Measurements from ENCODE around the gene SCGB1C2.
"Not testable (repeated sequence)": the region's sequence is repeated elsewhere in the genome, so short reads cannot be mapped to it uniquely, and the experiment has no call there.

Gene SCGB1C2

GRCh38 chr17:137166-137807 is at the start of gene SCGB1C2:
Gene SCGB1C2 (plus strand): TSS chr17:137569. CDS start chr17:137591, 22 bp downstream.
- not testable (repeated sequence) for H3K27me3 ChIP-seq (replicated peaks; ENCODE audit: control insufficient read depth, insufficient read depth, low read length); H3K9ac ChIP-seq (ENCODE audit: low read length); DNase-seq (ENCODE audit: low read depth); H3K4me3 ChIP-seq (ENCODE audit: low read length); H3K9me3 ChIP-seq (ENCODE audit: control insufficient read depth, low read length); H3K36me3 ChIP-seq (ENCODE audit: control insufficient read depth, insufficient read depth, low read length, severe bottlenecking); H3K4me1 ChIP-seq (ENCODE audit: control insufficient read depth, insufficient read depth, low read length)

GRCh38 chr17:113111-113510 is 24.3 kb upstream of the SCGB1C2 start:
- not testable (repeated sequence) for H3K9me3 ChIP-seq (ENCODE audit: control insufficient read depth, low read length); DNase-seq (ENCODE audit: low read depth); H3K4me1 ChIP-seq (ENCODE audit: control insufficient read depth, insufficient read depth, low read length); H3K9ac ChIP-seq (ENCODE audit: low read length); H3K36me3 ChIP-seq (ENCODE audit: control insufficient read depth, insufficient read depth, low read length, severe bottlenecking); H3K4me3 ChIP-seq (ENCODE audit: low read length); H3K27me3 ChIP-seq (replicated peaks; ENCODE audit: control insufficient read depth, insufficient read depth, low read length)

DNA sequence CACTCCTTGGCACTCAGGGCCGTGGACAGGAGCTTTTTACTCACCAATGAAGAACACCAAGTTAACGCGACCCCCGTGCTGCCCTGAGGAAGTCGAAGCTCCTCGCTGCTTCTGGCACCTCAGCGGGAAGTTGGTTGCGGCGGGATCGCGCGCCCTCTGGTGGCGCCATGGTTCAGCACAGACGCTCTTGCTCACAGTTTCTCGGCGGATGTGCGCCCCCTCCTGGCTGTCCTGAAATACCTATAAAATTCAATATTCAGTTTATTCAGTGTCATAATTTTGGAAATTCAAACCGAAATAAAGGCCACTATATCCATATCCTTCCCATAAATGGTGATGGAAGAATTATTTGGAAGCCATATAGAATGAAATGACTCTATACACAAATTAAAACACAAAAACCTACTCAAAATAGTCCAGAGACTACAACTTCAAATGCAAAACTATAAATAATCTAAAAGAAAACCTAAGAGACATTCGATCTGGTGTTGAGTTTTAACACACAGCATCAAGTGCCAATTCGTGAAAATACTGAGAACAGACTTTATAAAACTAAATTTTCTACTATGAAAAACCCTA is 18.9 kb upstream of the SCGB1C2 start:
- not testable (repeated sequence) for H3K9ac ChIP-seq (ENCODE audit: low read length); H3K27me3 ChIP-seq (replicated peaks; ENCODE audit: control insufficient read depth, insufficient read depth, low read length); H3K36me3 ChIP-seq (ENCODE audit: control insufficient read depth, insufficient read depth, low read length, severe bottlenecking); H3K9me3 ChIP-seq (ENCODE audit: control insufficient read depth, low read length); H3K4me3 ChIP-seq (ENCODE audit: low read length); H3K4me1 ChIP-seq (ENCODE audit: control insufficient read depth, insufficient read depth, low read length)
- DNase-seq (ENCODE audit: low read depth): peak; percentile 48

DNA sequence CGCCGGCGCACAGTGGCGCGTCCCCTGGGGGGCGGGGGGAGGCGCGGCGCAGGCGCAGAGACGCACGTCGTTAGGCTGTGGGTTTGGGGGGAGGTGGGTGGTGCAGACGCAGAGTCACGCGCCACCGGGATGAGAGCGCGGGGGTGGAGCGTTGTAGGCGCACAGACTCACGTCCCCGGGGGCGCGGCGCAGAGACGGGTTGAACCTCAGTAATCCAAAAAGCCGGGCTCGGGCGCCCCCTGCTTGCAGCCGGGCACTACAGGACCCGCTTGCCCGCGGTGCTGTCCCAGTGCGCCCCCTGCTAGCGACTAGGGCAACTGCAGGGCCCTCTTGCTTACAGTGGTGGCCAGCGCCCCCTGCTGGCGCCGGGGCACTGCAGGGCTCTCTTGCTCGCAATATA is 3.4 kb upstream of the SCGB1C2 start:
- DNase-seq (ENCODE audit: low read depth); H3K27me3 ChIP-seq (replicated peaks; ENCODE audit: control insufficient read depth, insufficient read depth, low read length); H3K9ac ChIP-seq (ENCODE audit: low read length); H3K36me3 ChIP-seq (ENCODE audit: control insufficient read depth, insufficient read depth, low read length, severe bottlenecking); H3K9me3 ChIP-seq (ENCODE audit: control insufficient read depth, low read length); H3K4me3 ChIP-seq (ENCODE audit: low read length); H3K4me1 ChIP-seq (ENCODE audit: control insufficient read depth, insufficient read depth, low read length): not testable (repeated sequence)

- not testable (repeated sequence) for H3K27me3 ChIP-seq (replicated peaks; ENCODE audit: control insufficient read depth, insufficient read depth, low read length); H3K4me1 ChIP-seq (ENCODE audit: control insufficient read depth, insufficient read depth, low read length); H3K4me3 ChIP-seq (ENCODE audit: low read length); H3K9me3 ChIP-seq (ENCODE audit: control insufficient read depth, low read length); H3K9ac ChIP-seq (ENCODE audit: low read length); H3K36me3 ChIP-seq (ENCODE audit: control insufficient read depth, insufficient read depth, low read length, severe bottlenecking); DNase-seq (ENCODE audit: low read depth)
Measured at GRCh38 chr17:134332-134785, 3.0 kb upstream of the SCGB1C2 start.

GRCh38 chr17:135022-135421 is 2.3 kb upstream of the SCGB1C2 start:
- not testable (repeated sequence) for H3K4me1 ChIP-seq (ENCODE audit: control insufficient read depth, insufficient read depth, low read length)

GRCh38 chr17:135895-136294 is 1.5 kb upstream of the SCGB1C2 start:
- DNase-seq (ENCODE audit: low read depth); H3K9me3 ChIP-seq (ENCODE audit: control insufficient read depth, low read length); H3K36me3 ChIP-seq (ENCODE audit: control insufficient read depth, insufficient read depth, low read length, severe bottlenecking); H3K4me3 ChIP-seq (ENCODE audit: low read length); H3K4me1 ChIP-seq (ENCODE audit: control insufficient read depth, insufficient read depth, low read length); H3K9ac ChIP-seq (ENCODE audit: low read length); H3K27me3 ChIP-seq (replicated peaks; ENCODE audit: control insufficient read depth, insufficient read depth, low read length): not testable (repeated sequence)

More at GRCh38 chr17:135022-135421, 2.3 kb upstream of the SCGB1C2 start:
- not testable (repeated sequence) for DNase-seq (ENCODE audit: low read depth); H3K27me3 ChIP-seq (replicated peaks; ENCODE audit: control insufficient read depth, insufficient read depth, low read length); H3K9me3 ChIP-seq (ENCODE audit: control insufficient read depth, low read length); H3K9ac ChIP-seq (ENCODE audit: low read length); H3K36me3 ChIP-seq (ENCODE audit: control insufficient read depth, insufficient read depth, low read length, severe bottlenecking); H3K4me3 ChIP-seq (ENCODE audit: low read length)

DNA sequence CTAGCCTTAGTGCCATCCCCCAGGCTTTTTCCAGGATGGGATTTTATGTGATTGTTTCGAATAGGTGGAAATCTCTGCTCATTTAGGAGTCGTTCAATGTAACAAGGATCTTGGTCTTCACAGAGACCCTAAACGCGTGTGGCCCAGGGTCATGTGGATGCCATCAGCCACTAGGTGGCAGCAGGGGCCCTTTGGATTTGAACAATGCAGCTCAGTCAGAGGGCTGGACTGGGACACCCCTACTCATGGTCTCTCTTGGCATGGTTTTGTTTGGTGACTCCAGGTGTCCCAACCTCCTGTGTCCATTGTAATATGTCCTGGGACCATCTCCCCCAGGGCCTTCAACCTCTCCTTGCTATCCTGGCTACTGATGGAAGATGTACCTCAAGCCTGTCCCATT is 838 bp upstream of the SCGB1C2 start:
- not testable (repeated sequence) for H3K36me3 ChIP-seq (ENCODE audit: control insufficient read depth, insufficient read depth, low read length, severe bottlenecking); H3K9ac ChIP-seq (ENCODE audit: low read length); H3K9me3 ChIP-seq (ENCODE audit: control insufficient read depth, low read length); H3K27me3 ChIP-seq (replicated peaks; ENCODE audit: control insufficient read depth, insufficient read depth, low read length); DNase-seq (ENCODE audit: low read depth); H3K4me1 ChIP-seq (ENCODE audit: control insufficient read depth, insufficient read depth, low read length); H3K4me3 ChIP-seq (ENCODE audit: low read length)

- H3K4me3 ChIP-seq (ENCODE audit: low read length); H3K36me3 ChIP-seq (ENCODE audit: control insufficient read depth, insufficient read depth, low read length, severe bottlenecking); H3K9me3 ChIP-seq (ENCODE audit: control insufficient read depth, low read length); H3K27me3 ChIP-seq (replicated peaks; ENCODE audit: control insufficient read depth, insufficient read depth, low read length); H3K4me1 ChIP-seq (ENCODE audit: control insufficient read depth, insufficient read depth, low read length); DNase-seq (ENCODE audit: low read depth); H3K9ac ChIP-seq (ENCODE audit: low read length): not testable (repeated sequence)
Measured at GRCh38 chr17:139401-140205, 2.2 kb downstream of the SCGB1C2 start.

DNA sequence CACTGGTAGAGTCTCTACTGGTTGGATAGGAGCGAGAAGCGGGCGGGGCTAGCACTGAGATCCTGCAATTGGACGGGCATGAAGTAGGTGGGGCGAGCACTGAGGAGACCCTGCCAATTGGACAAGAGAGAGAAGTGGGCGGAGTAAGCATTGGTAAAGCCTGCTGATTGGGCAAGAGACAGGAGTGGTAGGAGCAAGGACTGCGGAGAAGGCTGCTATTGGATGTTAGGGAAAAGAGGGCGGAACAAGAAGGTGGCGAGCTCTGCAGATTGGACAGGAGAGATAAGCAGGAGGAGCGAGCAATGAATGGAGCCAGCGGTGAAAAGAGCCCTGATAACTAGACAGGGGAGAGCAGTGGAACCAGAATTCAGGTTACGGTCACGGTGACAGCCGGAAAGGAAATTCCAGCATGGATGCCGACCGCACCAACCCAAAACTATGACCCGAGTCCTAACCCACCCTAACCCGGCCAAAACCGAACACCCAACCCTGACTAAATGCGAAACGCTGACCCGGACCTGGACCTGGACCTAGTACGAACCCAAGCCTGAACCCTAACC is 4.8 kb downstream of the SCGB1C2 start:
- peak; percentile 34 for DNase-seq (ENCODE audit: low read depth)
- Histone ChIP-seq H3K4me3 (ENCODE audit: low read length) (no peak overlapping the region), H3K4me1 (ENCODE audit: control insufficient read depth, insufficient read depth, low read length) (no peaks in the 10 kb centered on the region), H3K9ac (ENCODE audit: low read length) (no peak overlapping the region), H3K36me3 (ENCODE audit: control insufficient read depth, insufficient read depth, low read length, severe bottlenecking) (no peaks in the 10 kb centered on the region), H3K27me3 (replicated peaks; ENCODE audit: control insufficient read depth, insufficient read depth, low read length) (peaks cover 7% of the 10 kb centered on the region), H3K9me3 (ENCODE audit: control insufficient read depth, low read length) (no peaks in the 10 kb centered on the region)

Measured in adipocyte (in vitro differentiated cells).